WTC11 (cell line): ENCODE data around the gene ARMC8. TPM values are rescaled to one million over a fixed set of nuclear protein-coding genes. Genes with fewer than 3 reads are reported as not detected.

Experiments used
- ATAC-seq: fragments of 200-7000 bp; cut with Tn5 transposase; 2 replicates; pipeline ENCODE4 v1.10.0; 2021; ENCODE audit warnings: mild to moderate bottlenecking, moderate library complexity
- CTCF ChIA-PET: fragments of 300-600 bp; sonication (Branson Sonifier 250); formaldehyde crosslinking; loops from one replicate; lab custom pipeline; 2021; ENCODE audit warnings: antibody characterized with exemption; lab: Charles Lee
- POLR2A ChIA-PET: fragments of 350-600 bp; sonication (Branson Sonifier 250); formaldehyde crosslinking; loops from one replicate; lab custom pipeline; 2021; ENCODE audit warnings: antibody characterized with exemption; lab: Charles Lee
- DNase-seq: peaks from one replicate; pipeline ENCODE4 v3.0.0; 2021; ENCODE audit warnings: low spot score
- H3K27ac Mint-ChIP-seq: 2 replicates; pipeline ENCODE4 v1.8.0; 2021; ENCODE audit warnings: mixed read lengths
- H3K27me3 Mint-ChIP-seq: 2 replicates; pipeline ENCODE4 v1.8.0; 2021; ENCODE audit warnings: low read depth, mild to moderate bottlenecking, moderate library complexity, mixed read lengths
- H3K36me3 Mint-ChIP-seq: 2 replicates; pipeline ENCODE4 v1.8.0; 2021; ENCODE audit warnings: mixed read lengths
- H3K4me1 Mint-ChIP-seq: 2 replicates; pipeline ENCODE4 v1.8.0; 2022; ENCODE audit warnings: mixed read lengths
- H3K4me3 Mint-ChIP-seq: 2 replicates; pipeline ENCODE4 v1.8.0; 2021; ENCODE audit warnings: mild to moderate bottlenecking, moderate library complexity, mixed read lengths
- H3K9me3 Mint-ChIP-seq: 2 replicates; pipeline ENCODE4 v1.8.0; 2021; ENCODE audit warnings: mixed read lengths
- IRF2 ChIP-seq: sonication (generic); formaldehyde crosslinking; IDR thresholded peaks from 2 replicates; pipeline ENCODE4 v1.8.0; 2022; ENCODE audit warnings: low read depth, missing genetic modification reagents, borderline replicate concordance
- KAT7 ChIP-seq: sonication (generic); formaldehyde crosslinking; IDR thresholded peaks from 2 replicates; pipeline ENCODE4 v1.8.1; 2023; ENCODE audit warnings: missing genetic modification reagents, mild to moderate bottlenecking, borderline replicate concordance
- NR3C1 ChIP-seq: sonication (generic); formaldehyde crosslinking; conservative IDR thresholded peaks from 2 replicates; pipeline ENCODE4 v1.8.1; 2023; ENCODE audit warnings: low read depth, mild to moderate bottlenecking, missing genetic modification reagents
- ZBTB21 ChIP-seq: sonication (generic); formaldehyde crosslinking; IDR thresholded peaks from 2 replicates; pipeline ENCODE4 v1.8.1; 2023; ENCODE audit warnings: mild to moderate bottlenecking, missing genetic modification reagents, borderline replicate concordance
- total RNA-seq: library from RNA; stranded (reverse); gene quantifications from 3 replicates; pipeline ENCODE4 v1.2.3, GENCODE V29; 2021
- TF ChIP-seq, protein P1 (sequence below): sonication (generic); formaldehyde crosslinking; IDR thresholded peaks from 2 replicates; pipeline ENCODE4 v1.8.0; 2023; ENCODE audit warnings: missing genetic modification reagents, mild to moderate bottlenecking, borderline replicate concordance
- TF ChIP-seq, protein P2 (sequence below): sonication (generic); formaldehyde crosslinking; IDR thresholded peaks from 2 replicates; pipeline ENCODE4 v1.8.1; 2023; ENCODE audit warnings: mild to moderate bottlenecking, missing genetic modification reagents, moderate library complexity
- TF ChIP-seq, protein P3 (sequence below): sonication (generic); formaldehyde crosslinking; IDR thresholded peaks from 2 replicates; pipeline ENCODE4 v1.8.0; 2023; ENCODE audit warnings: mild to moderate bottlenecking, missing genetic modification reagents
- TF ChIP-seq, protein P4 (sequence below): sonication (generic); formaldehyde crosslinking; IDR thresholded peaks from 2 replicates; pipeline ENCODE4 v1.8.1; 2022; ENCODE audit warnings: low read depth, mild to moderate bottlenecking, moderate library complexity, missing genetic modification reagents, borderline replicate concordance
- TF ChIP-seq, protein P5 (sequence below): sonication (generic); formaldehyde crosslinking; IDR thresholded peaks from 2 replicates; pipeline ENCODE4 v1.8.1; 2023; ENCODE audit warnings: mild to moderate bottlenecking, moderate library complexity, missing genetic modification reagents
- TF ChIP-seq, protein P6 (sequence below): fragments of 250-450 bp; sonication (Bioruptor Pico); IDR thresholded peaks from 2 replicates; pipeline ENCODE4 v1.8.0; 2021; ENCODE audit warnings: mild to moderate bottlenecking
- TF ChIP-seq, protein P7 (sequence below): sonication (generic); formaldehyde crosslinking; IDR thresholded peaks from 2 replicates; pipeline ENCODE4 v1.8.0; 2022; ENCODE audit warnings: mild to moderate bottlenecking, missing genetic modification reagents

The ARMC8 gene
- total RNA-seq, 1 experiment from 2014 or later, result 44.9 TPM

DNA sequence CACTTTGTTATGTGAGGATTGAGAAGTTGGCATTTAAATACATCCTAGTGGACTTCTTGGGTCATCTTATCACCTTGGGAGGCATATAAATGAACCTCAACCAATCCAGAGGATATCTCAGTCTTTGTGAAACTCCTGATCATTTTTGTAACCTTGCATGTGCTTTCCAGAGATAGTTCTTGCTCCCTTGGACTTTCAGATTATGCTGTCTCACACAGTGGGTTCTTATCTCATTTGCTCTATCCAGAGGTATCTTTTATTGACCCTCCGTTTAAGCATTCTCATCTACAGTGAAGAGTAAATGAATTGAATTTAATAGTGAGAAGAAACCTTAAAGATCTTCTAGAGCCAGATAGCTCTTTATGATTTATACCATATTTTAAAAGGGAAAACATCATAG lies 10.4 kb downstream of the ARMC8 start:
- H3K27me3 Mint-ChIP-seq, result no peaks in the 10 kb centered on the region
- ATAC-seq (no peak), DNase-seq (no peak)
- H3K4me3 Mint-ChIP-seq, result no peak overlapping the region
- ChIA-PET CTCF (interaction anchor here (0.7 to 1.4 kb wide), 3 partner anchors 59 to 96 kb away, joined by 3 to 6 read pairs (median 4); no protein-coding TSS in a partner anchor), POLR2A (interaction anchor here (0.5 kb wide), 1 partner anchor 237 kb away, joined by 3 read pairs; the partner anchor contains the start of gene ESYT3)
- peaks cover 9% of the 10 kb centered on the region for H3K4me1 Mint-ChIP-seq
- TF ChIP-seq, protein P1, sequence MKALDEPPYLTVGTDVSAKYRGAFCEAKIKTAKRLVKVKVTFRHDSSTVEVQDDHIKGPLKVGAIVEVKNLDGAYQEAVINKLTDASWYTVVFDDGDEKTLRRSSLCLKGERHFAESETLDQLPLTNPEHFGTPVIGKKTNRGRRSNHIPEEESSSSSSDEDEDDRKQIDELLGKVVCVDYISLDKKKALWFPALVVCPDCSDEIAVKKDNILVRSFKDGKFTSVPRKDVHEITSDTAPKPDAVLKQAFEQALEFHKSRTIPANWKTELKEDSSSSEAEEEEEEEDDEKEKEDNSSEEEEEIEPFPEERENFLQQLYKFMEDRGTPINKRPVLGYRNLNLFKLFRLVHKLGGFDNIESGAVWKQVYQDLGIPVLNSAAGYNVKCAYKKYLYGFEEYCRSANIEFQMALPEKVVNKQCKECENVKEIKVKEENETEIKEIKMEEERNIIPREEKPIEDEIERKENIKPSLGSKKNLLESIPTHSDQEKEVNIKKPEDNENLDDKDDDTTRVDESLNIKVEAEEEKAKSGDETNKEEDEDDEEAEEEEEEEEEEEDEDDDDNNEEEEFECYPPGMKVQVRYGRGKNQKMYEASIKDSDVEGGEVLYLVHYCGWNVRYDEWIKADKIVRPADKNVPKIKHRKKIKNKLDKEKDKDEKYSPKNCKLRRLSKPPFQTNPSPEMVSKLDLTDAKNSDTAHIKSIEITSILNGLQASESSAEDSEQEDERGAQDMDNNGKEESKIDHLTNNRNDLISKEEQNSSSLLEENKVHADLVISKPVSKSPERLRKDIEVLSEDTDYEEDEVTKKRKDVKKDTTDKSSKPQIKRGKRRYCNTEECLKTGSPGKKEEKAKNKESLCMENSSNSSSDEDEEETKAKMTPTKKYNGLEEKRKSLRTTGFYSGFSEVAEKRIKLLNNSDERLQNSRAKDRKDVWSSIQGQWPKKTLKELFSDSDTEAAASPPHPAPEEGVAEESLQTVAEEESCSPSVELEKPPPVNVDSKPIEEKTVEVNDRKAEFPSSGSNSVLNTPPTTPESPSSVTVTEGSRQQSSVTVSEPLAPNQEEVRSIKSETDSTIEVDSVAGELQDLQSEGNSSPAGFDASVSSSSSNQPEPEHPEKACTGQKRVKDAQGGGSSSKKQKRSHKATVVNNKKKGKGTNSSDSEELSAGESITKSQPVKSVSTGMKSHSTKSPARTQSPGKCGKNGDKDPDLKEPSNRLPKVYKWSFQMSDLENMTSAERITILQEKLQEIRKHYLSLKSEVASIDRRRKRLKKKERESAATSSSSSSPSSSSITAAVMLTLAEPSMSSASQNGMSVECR, result no peak
- TF ChIP-seq ZBTB21 (CRISPR knock-in tag), result no peak
- H3K9me3 Mint-ChIP-seq, result no peaks in the 10 kb centered on the region
- no peak overlapping the region for H3K27ac Mint-ChIP-seq
- peaks cover 5% of the 10 kb centered on the region; the same call in 1 of the 2 replicates for H3K36me3 Mint-ChIP-seq

DNA sequence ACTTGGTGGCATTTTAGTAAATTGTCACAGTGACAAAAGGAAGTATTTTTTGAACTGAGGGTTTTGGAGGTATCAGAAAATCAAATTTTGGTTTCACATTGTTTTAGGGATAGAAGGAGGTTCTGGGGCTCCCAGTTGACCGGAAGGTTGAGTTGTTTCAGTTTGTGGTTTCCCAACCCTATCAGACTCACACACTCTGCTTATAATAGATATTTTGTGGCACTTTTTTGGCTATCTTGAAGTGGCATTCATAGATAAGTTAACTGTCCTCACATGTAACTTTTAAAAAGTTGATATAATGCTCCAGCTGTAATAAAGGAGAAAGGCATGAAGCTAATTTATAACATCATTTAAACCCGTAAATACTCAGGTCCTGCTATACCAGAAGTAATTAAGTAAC lies 12.8 kb downstream of the ARMC8 start:
- H3K36me3 Mint-ChIP-seq, result peaks cover 4% of the 10 kb centered on the region; the same call in 1 of the 2 replicates
- ChIA-PET CTCF (no interaction called here), POLR2A (no interaction called here)
- H3K9me3 Mint-ChIP-seq, result no peaks in the 10 kb centered on the region
- no peak for DNase-seq
- H3K4me3 Mint-ChIP-seq, result no peak overlapping the region
- no peaks in the 10 kb centered on the region for H3K27me3 Mint-ChIP-seq
- H3K27ac Mint-ChIP-seq, result no peak overlapping the region
- peaks cover 20% of the 10 kb centered on the region for H3K4me1 Mint-ChIP-seq
- ATAC-seq, result no peak
- TF ChIP-seq, protein P2, sequence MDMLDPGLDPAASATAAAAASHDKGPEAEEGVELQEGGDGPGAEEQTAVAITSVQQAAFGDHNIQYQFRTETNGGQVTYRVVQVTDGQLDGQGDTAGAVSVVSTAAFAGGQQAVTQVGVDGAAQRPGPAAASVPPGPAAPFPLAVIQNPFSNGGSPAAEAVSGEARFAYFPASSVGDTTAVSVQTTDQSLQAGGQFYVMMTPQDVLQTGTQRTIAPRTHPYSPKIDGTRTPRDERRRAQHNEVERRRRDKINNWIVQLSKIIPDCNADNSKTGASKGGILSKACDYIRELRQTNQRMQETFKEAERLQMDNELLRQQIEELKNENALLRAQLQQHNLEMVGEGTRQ (CRISPR knock-in tag), result no peak
- TF ChIP-seq, protein P3, sequence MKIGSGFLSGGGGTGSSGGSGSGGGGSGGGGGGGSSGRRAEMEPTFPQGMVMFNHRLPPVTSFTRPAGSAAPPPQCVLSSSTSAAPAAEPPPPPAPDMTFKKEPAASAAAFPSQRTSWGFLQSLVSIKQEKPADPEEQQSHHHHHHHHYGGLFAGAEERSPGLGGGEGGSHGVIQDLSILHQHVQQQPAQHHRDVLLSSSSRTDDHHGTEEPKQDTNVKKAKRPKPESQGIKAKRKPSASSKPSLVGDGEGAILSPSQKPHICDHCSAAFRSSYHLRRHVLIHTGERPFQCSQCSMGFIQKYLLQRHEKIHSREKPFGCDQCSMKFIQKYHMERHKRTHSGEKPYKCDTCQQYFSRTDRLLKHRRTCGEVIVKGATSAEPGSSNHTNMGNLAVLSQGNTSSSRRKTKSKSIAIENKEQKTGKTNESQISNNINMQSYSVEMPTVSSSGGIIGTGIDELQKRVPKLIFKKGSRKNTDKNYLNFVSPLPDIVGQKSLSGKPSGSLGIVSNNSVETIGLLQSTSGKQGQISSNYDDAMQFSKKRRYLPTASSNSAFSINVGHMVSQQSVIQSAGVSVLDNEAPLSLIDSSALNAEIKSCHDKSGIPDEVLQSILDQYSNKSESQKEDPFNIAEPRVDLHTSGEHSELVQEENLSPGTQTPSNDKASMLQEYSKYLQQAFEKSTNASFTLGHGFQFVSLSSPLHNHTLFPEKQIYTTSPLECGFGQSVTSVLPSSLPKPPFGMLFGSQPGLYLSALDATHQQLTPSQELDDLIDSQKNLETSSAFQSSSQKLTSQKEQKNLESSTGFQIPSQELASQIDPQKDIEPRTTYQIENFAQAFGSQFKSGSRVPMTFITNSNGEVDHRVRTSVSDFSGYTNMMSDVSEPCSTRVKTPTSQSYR (CRISPR knock-in tag), result no peak
- TF ChIP-seq KAT7 (no peak), NR3C1 (no peak), IRF2 (no peak)
- TF ChIP-seq, protein P4, sequence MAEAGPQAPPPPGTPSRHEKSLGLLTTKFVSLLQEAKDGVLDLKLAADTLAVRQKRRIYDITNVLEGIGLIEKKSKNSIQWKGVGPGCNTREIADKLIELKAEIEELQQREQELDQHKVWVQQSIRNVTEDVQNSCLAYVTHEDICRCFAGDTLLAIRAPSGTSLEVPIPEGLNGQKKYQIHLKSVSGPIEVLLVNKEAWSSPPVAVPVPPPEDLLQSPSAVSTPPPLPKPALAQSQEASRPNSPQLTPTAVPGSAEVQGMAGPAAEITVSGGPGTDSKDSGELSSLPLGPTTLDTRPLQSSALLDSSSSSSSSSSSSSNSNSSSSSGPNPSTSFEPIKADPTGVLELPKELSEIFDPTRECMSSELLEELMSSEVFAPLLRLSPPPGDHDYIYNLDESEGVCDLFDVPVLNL (CRISPR knock-in tag), result no peak
- TF ChIP-seq, protein P5, sequence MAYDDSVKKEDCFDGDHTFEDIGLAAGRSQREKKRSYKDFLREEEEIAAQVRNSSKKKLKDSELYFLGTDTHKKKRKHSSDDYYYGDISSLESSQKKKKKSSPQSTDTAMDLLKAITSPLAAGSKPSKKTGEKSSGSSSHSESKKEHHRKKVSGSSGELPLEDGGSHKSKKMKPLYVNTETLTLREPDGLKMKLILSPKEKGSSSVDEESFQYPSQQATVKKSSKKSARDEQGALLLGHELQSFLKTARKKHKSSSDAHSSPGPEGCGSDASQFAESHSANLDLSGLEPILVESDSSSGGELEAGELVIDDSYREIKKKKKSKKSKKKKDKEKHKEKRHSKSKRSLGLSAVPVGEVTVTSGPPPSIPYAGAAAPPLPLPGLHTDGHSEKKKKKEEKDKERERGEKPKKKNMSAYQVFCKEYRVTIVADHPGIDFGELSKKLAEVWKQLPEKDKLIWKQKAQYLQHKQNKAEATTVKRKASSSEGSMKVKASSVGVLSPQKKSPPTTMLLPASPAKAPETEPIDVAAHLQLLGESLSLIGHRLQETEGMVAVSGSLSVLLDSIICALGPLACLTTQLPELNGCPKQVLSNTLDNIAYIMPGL (CRISPR knock-in tag), result no peak
- TF ChIP-seq, protein P6, sequence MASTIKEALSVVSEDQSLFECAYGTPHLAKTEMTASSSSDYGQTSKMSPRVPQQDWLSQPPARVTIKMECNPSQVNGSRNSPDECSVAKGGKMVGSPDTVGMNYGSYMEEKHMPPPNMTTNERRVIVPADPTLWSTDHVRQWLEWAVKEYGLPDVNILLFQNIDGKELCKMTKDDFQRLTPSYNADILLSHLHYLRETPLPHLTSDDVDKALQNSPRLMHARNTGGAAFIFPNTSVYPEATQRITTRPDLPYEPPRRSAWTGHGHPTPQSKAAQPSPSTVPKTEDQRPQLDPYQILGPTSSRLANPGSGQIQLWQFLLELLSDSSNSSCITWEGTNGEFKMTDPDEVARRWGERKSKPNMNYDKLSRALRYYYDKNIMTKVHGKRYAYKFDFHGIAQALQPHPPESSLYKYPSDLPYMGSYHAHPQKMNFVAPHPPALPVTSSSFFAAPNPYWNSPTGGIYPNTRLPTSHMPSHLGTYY (CRISPR knock-in tag), result no peak
- TF ChIP-seq, protein P1, result no peak
- TF ChIP-seq, protein P7, sequence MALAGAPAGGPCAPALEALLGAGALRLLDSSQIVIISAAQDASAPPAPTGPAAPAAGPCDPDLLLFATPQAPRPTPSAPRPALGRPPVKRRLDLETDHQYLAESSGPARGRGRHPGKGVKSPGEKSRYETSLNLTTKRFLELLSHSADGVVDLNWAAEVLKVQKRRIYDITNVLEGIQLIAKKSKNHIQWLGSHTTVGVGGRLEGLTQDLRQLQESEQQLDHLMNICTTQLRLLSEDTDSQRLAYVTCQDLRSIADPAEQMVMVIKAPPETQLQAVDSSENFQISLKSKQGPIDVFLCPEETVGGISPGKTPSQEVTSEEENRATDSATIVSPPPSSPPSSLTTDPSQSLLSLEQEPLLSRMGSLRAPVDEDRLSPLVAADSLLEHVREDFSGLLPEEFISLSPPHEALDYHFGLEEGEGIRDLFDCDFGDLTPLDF, result no peak
